ENCODE data around the gene NIPAL3.
"Not testable (repeated sequence)": the region's sequence is repeated elsewhere in the genome, so short reads cannot be mapped to it uniquely, and the experiment has no call there.

Gene NIPAL3

GRCh38 chr1:24425922-24426321 lies 10.3 kb downstream of the NIPAL3 start:
- DNase-seq, result no peak

- no peak for DNase-seq
Observed at GRCh38 chr1:24426744-24427544, 11.3 kb downstream of the NIPAL3 start.

GRCh38 chr1:24427545-24427862 lies 11.9 kb downstream of the NIPAL3 start:
- no peak for DNase-seq

- no peak for DNase-seq
Observed at GRCh38 chr1:24435782-24436365, 20.3 kb downstream of the NIPAL3 start.

DNA sequence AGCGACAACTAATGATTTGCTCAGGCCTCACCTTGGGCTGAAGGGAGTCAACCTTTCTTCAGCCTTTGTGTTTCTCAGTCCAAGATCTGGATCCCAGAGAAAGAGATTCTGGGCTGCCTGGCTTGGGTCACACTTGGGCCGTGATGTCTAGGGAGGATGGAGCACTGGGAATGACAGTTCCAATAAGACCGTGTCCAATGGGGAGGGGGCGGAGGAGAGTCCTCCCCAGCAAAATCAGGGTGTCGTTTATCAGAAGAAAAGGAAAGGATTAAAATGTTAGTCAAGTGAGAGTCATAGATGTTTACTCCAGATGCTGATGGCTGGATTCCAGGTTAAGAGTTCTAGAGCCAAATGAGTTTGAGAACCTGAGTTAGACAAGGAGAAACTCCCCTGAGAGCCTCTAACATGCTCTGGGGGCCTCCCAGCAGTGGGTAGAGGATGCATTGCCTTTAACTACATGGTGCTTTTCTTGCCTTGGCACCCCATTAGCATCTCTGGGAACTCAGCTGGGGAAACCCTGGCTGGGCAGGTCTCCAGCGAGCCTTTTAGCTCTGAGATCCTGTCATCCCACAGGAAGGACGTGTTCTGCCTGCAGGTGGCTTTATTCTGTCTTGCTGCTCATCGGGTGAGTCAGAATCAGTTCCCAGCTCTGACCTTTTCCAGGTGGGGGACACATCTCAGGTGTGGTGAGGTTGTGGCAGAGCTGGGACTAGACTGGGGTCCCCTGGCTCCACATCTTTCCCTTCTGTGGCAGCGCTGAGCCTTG lies 22.2 kb downstream of the NIPAL3 start:
- no peak for DNase-seq

- DNase-seq, result no peak
Observed at GRCh38 chr1:24438423-24438901, 22.9 kb downstream of the NIPAL3 start.

DNA sequence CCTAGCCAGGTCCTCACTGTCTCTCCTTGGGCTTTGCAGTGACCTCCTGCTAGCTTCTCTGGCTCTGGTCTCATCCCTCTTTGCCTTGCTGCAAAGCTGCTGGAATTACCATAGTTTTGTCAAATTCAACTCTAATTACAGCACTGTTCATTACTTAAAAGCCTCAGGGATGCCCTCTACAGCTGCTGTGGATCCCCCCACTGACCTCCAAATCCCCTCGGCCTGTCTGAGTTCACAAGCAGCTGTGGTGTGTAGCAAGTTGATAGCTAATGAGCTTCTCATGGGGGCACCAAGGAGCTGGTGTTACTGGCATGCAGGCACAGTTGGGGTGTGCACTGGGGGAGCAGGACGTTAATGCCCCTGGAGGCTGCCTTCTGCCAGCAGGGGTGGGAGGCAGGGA lies 24.8 kb downstream of the NIPAL3 start:
- no peak for DNase-seq

- DNase-seq, result no peak
Observed at GRCh38 chr1:24441480-24441879, 25.9 kb downstream of the NIPAL3 start.

GRCh38 chr1:24441996-24442668 lies 26.5 kb downstream of the NIPAL3 start:
- DNase-seq, result no peak

DNA sequence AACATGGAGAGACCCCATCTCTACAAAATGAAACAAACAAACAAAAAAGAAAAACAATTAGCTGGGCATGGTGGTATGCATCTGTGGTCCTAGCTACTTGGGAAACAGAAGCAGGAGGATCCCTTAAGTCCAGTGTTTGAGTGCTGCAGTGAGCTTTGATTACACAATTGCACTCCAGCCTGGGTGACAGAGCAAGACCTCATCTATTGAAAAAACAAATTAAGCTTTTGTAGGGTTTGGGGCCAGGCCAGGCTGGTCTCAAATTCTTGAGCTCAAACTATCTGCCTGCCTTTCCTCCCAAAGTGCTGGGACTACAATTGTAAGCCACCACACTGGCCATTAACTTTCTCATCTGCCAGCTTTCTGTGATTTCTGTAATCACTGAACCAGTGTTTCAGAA lies 27.2 kb downstream of the NIPAL3 start:
- DNase-seq, result no peak

GRCh38 chr1:24443241-24443656 lies 27.6 kb downstream of the NIPAL3 start:
- DNase-seq, result no peak

DNA sequence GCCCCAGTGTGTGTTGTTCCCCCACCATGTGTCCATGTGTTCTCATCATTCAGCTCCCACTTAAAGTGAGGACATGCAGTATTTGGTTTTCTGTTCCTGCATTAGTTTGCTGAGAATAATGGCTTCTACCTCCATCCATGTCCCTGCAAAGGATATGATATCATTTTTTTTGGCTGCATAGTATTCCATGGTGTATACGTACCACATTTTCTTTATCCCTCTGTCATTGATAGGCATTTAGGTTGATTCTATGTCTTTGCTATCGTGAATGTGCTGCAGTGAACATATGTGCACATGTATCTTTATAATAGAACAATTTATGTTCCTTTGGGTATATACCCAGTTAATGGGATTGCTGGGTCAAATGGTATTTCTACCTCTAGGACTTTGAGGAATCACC lies 30.8 kb downstream of the NIPAL3 start:
- not testable (repeated sequence) for DNase-seq

DNA sequence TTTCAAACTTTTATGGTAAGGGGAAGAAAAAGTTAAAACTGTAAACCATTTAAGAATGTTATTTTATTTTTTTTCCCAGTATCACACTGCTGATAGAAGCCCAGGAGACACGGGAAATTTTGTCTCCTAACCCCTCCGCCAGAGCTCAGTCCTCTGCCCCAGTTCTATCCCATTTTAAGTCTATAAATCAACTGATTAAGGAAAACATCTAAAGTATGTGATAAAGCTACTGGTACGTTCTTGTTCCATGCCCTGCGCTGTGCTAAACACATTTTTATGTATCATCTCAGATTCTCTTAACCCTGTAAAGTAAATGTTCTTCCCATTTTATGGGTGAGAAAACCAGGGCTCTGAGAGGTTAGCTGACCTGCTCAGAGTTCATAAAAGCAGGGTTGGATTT lies 34.7 kb downstream of the NIPAL3 start:
- no peak for DNase-seq

- no peak for DNase-seq
Observed at GRCh38 chr1:24450857-24451397, 35.3 kb downstream of the NIPAL3 start.

DNA sequence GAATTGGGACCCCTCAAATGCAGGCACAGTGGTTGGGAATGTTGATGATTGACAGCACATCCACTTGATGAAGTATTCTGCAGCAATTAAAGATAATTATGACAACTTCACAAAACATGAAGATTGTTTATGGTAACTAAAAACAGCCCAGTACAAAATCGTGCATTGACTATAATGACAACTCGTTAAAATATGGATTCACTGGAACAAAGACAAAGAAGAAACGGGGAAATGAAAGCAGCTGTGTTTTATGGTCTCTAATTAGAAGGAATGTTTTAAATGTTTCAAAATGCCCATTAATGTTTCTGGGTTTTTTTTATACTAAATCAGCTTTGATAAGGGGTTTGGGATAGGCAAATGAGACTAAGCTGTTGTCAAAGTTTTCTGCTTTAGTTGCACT lies 36.1 kb downstream of the NIPAL3 start:
- no peak for DNase-seq

- DNase-seq, result no peak
Observed at GRCh38 chr1:24452922-24453485, 37.4 kb downstream of the NIPAL3 start.

DNA sequence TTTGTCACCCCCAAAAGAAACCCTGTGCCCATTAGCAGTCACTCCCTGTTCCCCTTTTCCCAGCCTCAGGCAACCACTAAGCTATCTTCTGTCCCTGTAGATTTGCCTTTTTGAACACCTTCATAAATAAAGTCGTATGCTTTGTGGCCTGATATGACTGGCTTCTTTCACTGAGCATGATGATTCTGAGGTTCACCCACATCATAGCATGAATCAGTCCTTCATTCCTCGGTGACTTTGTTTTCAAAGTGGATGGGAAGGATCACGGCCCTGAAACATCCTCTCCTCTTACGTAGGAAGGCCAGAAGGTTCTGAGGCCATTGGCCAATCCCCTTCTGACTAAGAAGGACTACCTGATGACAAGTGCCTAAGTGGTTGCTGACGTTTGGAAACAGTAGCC lies 39.1 kb downstream of the NIPAL3 start:
- DNase-seq, result no peak

GRCh38 chr1:24455272-24455671 lies 39.7 kb downstream of the NIPAL3 start:
- DNase-seq, result no peak

GRCh38 chr1:24457866-24458265 lies 42.3 kb downstream of the NIPAL3 start:
- DNase-seq, result no peak

DNA sequence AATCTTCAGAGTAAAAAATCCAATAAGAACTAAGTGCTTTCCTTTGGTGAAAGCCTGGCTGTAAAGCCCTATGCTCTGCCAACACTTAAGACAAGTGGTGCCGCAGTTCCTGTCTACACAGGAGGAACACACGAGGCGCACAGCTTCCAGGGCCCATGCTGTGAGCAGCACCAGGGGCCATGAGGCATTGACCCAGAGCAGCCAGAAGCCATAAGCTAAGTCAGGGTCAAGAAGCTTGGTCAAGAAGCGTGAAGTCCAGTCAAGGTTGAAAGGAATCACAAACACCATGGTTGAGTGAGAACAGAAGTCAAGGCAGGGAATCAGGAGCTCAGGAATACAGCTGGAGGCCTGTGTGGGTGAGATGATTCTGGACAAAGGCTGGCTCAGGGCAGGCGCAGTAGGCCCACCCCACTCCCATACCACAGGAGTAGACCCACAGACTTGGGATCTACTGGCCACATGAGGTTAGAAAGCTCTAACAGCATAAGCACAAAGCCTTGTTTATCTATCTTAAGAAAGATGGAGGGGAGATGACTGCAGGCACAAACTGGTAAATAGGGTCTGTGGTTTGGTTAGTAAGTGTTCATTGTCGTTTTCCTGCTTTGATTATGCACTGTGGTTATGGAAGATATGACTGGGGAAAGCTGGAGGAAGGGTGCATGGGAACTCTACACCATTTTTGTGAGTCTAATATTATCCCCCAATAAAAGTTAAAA lies 44.1 kb downstream of the NIPAL3 start:
- DNase-seq, result no peak

- not testable (repeated sequence) for DNase-seq
Observed at GRCh38 chr1:24462128-24462527, 46.5 kb downstream of the NIPAL3 start.

All from activated T-cell treated with anti-CD3 and anti-CD28 coated beads, Interleukin-2, amount 50 U/mL, for 48 hours (primary cell).